DOHH2 (cell line): ENCODE data around the gene SOD1.

Experiments used
- H3F3A ChIP-seq: fragments of 200-600 bp; sonication (generic), shearing (Covaris generic); 2 replicates; pipeline ENCODE4 v1.6.0; 2016; ENCODE audit warnings: antibody characterized with exemption, mild to moderate bottlenecking; ENCODE audit not compliant: control insufficient read depth, insufficient read depth
- H3K27ac ChIP-seq: fragments of 200-600 bp; sonication (generic); 2 replicates; pipeline ENCODE4 v1.5.1; 2014; ENCODE audit warnings: low read depth, mild to moderate bottlenecking, low read length, moderate library complexity
- H3K27me3 ChIP-seq: fragments of 200-600 bp; sonication (generic); 2 replicates; pipeline ENCODE4 v1.6.1; 2014; ENCODE audit warnings: mild to moderate bottlenecking, low read length, mixed read lengths; ENCODE audit not compliant: control insufficient read depth
- H3K36me3 ChIP-seq: fragments of 200-600 bp; sonication (generic); 2 replicates; pipeline ENCODE4 v1.6.1; 2014; ENCODE audit warnings: mild to moderate bottlenecking, low read length, moderate library complexity, mixed read lengths; ENCODE audit not compliant: control insufficient read depth
- H3K4me1 ChIP-seq: fragments of 200-600 bp; sonication (generic); 2 replicates; pipeline ENCODE4 v1.6.1; 2014; ENCODE audit warnings: mild to moderate bottlenecking, low read length, mixed read lengths; ENCODE audit not compliant: control insufficient read depth
- H3K4me2 ChIP-seq: fragments of 200-600 bp; sonication (generic); 2 replicates; pipeline ENCODE4 v1.6.0; 2014; ENCODE audit warnings: mild to moderate bottlenecking, low read length, moderate library complexity
- H3K4me3 ChIP-seq: fragments of 200-600 bp; sonication (generic); 2 replicates; pipeline ENCODE4 v1.5.1; 2014; ENCODE audit warnings: mild to moderate bottlenecking, low read length, mixed read lengths
- H3K79me2 ChIP-seq: fragments of 200-600 bp; sonication (generic); 2 replicates; pipeline ENCODE4 v1.6.1; 2014; ENCODE audit warnings: mild to moderate bottlenecking, low read length, mixed read lengths; ENCODE audit not compliant: control insufficient read depth
- H3K9me2 ChIP-seq: fragments of 200-600 bp; sonication (generic); replicated peaks from 2 replicates; pipeline ENCODE4 v1.6.1; 2014; ENCODE audit warnings: mild to moderate bottlenecking, low read length, mixed read lengths; ENCODE audit not compliant: control insufficient read depth
- H3K9me3 ChIP-seq: fragments of 200-600 bp; sonication (generic); 2 replicates; pipeline ENCODE4 v1.6.1; 2014; ENCODE audit warnings: antibody characterized with exemption, low read length, mixed read lengths; ENCODE audit not compliant: control insufficient read depth, insufficient read depth
- H4K20me1 ChIP-seq: fragments of 200-600 bp; sonication (generic); 2 replicates; pipeline ENCODE4 v1.6.0; 2014; ENCODE audit warnings: low read depth, mild to moderate bottlenecking, antibody characterized with exemption, low read length, moderate library complexity; ENCODE audit not compliant: control insufficient read depth, insufficient read depth
- EZH2phosphoT487 ChIP-seq: fragments of 200-600 bp; sonication (generic); IDR thresholded peaks from 2 replicates; pipeline ENCODE4 v1.6.1; 2017; ENCODE audit warnings: borderline replicate concordance, mild to moderate bottlenecking, antibody characterized with exemption, low read length, moderate library complexity, mixed read lengths
- TF ChIP-seq, protein P1 (sequence below): fragments of 200-600 bp; sonication (generic); IDR thresholded peaks from one replicate; pipeline ENCODE4 v1.5.1; 2014; ENCODE audit warnings: antibody characterized with exemption, mild to moderate bottlenecking, low read depth, low read length; ENCODE audit not compliant: poor library complexity, severe bottlenecking

The SOD1 gene

DNA sequence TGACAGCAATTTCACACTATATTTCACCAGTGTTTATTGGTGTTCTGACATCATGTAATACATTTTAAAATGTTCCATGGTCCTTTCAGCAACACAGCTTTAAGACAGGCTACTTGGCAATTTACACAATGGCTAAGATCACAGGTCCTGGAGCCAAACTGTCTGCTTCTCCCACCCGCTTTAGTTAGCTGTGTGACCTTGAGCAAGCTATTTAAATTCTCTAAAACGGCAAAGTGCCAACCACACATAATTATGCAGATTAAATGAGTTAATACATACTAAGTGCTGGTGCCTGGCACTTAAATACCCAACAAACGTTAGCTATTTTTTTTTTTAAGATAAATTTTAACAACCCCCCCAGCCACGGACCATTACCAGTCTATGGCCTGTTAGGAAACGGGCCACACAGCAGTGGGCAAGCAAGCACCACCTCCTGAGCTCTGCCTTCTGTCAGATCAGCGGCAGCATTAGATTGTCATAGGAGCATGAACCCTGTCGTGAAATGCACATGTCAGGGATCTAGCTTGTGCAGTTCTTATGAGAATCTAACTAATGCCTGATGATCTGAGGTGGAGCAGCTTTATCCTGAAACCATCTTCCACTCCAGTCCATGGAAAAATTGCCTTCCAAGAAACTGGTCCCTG, 26.9 kb downstream of the SOD1 start:
- H3K79me2 ChIP-seq = peaks cover 45% of the 10 kb centered on the region
- H3F3A ChIP-seq = peaks cover 10% of the 10 kb centered on the region
- no peak overlapping the region for H3K27ac ChIP-seq
- H3K27me3 ChIP-seq = no peaks in the 10 kb centered on the region
- no peak overlapping the region for H3K4me3 ChIP-seq
- H3K9me3 ChIP-seq = no peaks in the 10 kb centered on the region
- H3K9me2 ChIP-seq = no peaks in the 10 kb centered on the region
- H3K36me3 ChIP-seq = peaks cover 94% of the 10 kb centered on the region
- no peak for TF ChIP-seq EZH2phosphoT487
- TF ChIP-seq, protein P1, sequence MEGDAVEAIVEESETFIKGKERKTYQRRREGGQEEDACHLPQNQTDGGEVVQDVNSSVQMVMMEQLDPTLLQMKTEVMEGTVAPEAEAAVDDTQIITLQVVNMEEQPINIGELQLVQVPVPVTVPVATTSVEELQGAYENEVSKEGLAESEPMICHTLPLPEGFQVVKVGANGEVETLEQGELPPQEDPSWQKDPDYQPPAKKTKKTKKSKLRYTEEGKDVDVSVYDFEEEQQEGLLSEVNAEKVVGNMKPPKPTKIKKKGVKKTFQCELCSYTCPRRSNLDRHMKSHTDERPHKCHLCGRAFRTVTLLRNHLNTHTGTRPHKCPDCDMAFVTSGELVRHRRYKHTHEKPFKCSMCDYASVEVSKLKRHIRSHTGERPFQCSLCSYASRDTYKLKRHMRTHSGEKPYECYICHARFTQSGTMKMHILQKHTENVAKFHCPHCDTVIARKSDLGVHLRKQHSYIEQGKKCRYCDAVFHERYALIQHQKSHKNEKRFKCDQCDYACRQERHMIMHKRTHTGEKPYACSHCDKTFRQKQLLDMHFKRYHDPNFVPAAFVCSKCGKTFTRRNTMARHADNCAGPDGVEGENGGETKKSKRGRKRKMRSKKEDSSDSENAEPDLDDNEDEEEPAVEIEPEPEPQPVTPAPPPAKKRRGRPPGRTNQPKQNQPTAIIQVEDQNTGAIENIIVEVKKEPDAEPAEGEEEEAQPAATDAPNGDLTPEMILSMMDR = no peak
- no peak overlapping the region for H3K4me2 ChIP-seq
- no peaks in the 10 kb centered on the region for H3K4me1 ChIP-seq
- H4K20me1 ChIP-seq = 0 out of 2 replicates have a peak, but pooled peaks cover 4% of the 10 kb centered on the region

DNA sequence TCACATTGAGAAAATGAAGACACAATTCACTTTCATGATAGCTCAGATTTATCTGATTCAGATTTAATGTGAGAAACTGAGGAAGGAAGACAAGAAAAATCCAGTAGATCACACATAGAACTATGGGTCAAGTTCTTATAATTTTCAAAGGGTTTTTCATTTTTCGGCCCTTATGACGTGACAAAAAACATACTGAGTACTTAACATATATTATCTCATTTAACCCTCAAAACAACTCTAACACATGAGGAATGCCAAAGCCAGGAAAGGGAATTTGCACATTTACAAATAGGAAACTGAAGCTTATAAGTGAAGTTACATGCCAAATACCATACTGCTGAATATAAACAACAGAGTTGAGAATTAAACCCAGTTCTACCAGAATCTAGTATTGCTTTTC, 27.6 kb downstream of the SOD1 start:
- 0 out of 2 replicates have a peak, but pooled peaks cover 4% of the 10 kb centered on the region for H4K20me1 ChIP-seq
- H3K79me2 ChIP-seq = peaks cover 42% of the 10 kb centered on the region
- peaks cover 94% of the 10 kb centered on the region for H3K36me3 ChIP-seq
- H3F3A ChIP-seq = peaks cover 10% of the 10 kb centered on the region
- no peak overlapping the region for H3K27ac ChIP-seq
- no peak overlapping the region for H3K4me2 ChIP-seq
- TF ChIP-seq EZH2phosphoT487 = no peak
- TF ChIP-seq, protein P1 = no peak
- no peaks in the 10 kb centered on the region for H3K9me3 ChIP-seq
- H3K27me3 ChIP-seq = no peaks in the 10 kb centered on the region
- H3K4me1 ChIP-seq = no peaks in the 10 kb centered on the region
- no peak overlapping the region for H3K4me3 ChIP-seq
- no peaks in the 10 kb centered on the region for H3K9me2 ChIP-seq

DNA sequence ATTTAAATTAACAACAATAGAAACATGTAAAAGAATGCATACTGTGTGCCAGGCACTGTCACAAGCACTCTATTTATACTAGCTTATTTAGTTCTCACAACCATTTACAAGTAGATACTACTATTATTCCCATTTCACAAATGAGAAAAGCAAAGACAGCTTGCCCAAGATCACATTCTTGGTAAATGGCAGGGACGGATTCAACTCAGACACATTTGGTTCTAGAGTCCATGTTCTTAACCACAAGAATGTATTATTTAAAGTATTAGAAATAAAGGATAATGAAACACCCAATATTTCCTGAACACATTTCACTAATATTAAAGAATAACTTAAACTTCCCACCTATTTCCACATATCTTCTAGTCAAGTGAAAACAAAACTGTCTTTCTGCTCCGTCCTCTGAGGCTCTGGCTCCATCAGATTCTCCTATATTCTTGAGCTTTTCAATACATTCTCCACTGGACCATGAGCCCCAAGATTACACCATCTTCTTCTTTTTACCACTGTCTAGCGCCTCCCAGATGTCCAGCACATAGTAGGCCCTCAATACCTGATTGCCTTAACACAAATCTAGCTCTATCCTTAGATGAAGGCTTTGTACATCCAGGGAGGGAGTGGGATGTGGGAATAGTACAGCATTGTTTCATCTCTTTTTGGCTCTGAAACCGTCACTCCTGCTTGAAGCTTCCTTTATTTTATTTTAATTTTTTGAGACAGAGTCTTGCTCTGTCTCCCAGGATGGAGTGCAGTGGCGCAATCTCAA, 29.3 kb downstream of the SOD1 start:
- no peak overlapping the region for H3K27ac ChIP-seq
- H3K79me2 ChIP-seq = peaks cover 35% of the 10 kb centered on the region
- no peaks in the 10 kb centered on the region for H3K9me2 ChIP-seq
- no peak overlapping the region for H3K4me2 ChIP-seq
- no peaks in the 10 kb centered on the region for H3K4me1 ChIP-seq
- H4K20me1 ChIP-seq = 0 out of 2 replicates have a peak, but pooled peaks cover 4% of the 10 kb centered on the region
- no peak overlapping the region for H3K4me3 ChIP-seq
- peaks cover 94% of the 10 kb centered on the region for H3K36me3 ChIP-seq
- no peaks in the 10 kb centered on the region for H3K9me3 ChIP-seq
- H3F3A ChIP-seq = peaks cover 5% of the 10 kb centered on the region; the same call in 1 of the 2 replicates
- TF ChIP-seq, protein P1 = no peak
- TF ChIP-seq EZH2phosphoT487 = no peak
- no peaks in the 10 kb centered on the region for H3K27me3 ChIP-seq
